ENCODE data around the gene CTSE. TPM values are rescaled to one million over a fixed set of nuclear protein-coding genes. Genes with fewer than 3 reads are reported as not detected.
A peak's percentile ranks its signal among the peaks of the same experiment; 100 is the strongest.
"Not testable (repeated sequence)": the region's sequence is repeated elsewhere in the genome, so short reads cannot be mapped to it uniquely, and the experiment has no call there.

CTSE gene
- not detected in 2 replicates for total RNA-seq (2014; rRNA removed; shearing (Covaris generic))

GRCh38 chr1:206023695-206024094 lies at the start of gene CTSE:
Gene CTSE (minus strand): TSS chr1:206023895. CDS start chr1:206023791, 104 bp downstream.
- DNase-seq (ENCODE audit: low read depth) = no peak

- no peak for DNase-seq (ENCODE audit: low read depth)
Measured at GRCh38 chr1:206070627-206071304, 47.1 kb upstream of the CTSE start.

- no peak for DNase-seq (ENCODE audit: low read depth)
Measured at GRCh38 chr1:206068314-206068713, 44.6 kb upstream of the CTSE start.

GRCh38 chr1:206067486-206068227 lies 44.0 kb upstream of the CTSE start:
- no peak for DNase-seq (ENCODE audit: low read depth)

DNA sequence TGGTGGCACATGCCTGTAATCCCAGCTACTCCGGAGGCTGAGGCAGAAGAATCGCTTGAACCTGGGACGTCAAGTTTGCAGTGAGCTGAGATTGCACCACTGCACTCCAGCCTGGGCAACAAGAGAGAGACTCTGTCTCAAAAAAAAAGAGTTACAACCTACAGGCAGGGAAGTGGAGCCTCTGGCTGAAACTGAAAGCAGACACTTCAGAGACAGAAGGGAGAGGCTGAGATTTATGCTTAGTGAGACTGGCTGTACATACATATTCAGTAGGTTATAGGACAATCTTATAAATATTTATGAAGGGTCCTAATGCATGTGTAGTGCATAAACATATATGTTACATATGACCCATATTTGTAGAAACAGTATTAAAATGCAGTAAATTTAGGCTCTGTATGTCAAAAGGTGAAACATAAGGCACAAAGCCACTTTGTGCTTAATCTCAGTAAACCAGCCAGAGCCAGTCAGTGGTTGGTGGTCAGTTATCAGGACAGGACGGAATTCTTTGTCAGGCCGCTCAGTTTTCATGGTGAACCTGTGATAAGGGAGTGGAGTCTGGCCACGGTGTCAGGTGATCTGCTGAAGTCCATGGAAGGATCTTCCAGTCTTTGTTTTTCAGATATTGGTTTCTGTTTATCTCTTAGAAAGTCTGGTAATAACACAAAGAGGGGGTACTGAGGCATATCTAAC lies 42.9 kb upstream of the CTSE start:
- peak; percentile 11 for DNase-seq (ENCODE audit: low read depth)

- DNase-seq (ENCODE audit: low read depth) = no peak
Measured at GRCh38 chr1:206065547-206066145, 42.0 kb upstream of the CTSE start.

GRCh38 chr1:206064501-206064900 lies 40.8 kb upstream of the CTSE start:
- not testable (repeated sequence) for DNase-seq (ENCODE audit: low read depth)

DNA sequence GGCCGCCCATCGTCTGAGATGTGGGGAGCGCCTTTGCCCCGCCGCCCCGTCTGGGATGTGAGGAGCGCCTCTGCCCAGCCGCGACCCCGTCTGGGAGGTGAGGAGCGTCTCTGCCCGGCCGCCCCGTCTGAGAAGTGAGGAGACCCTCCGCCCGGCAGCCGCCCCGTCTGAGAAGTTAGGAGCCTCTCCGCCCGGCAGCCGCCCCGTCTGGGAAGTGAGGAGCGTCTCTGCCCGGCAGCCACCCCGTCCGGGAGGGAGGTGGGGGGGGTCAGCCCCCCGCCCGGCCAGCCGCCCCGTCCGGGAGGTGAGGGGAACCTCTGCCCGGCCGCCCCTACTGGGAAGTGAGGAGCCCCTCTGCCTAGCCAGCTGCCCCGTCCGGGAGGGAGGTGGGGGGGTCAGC lies 40.3 kb upstream of the CTSE start:
- DNase-seq (ENCODE audit: low read depth) = not testable (repeated sequence)

GRCh38 chr1:206062464-206062863 lies 38.8 kb upstream of the CTSE start:
- DNase-seq (ENCODE audit: low read depth) = peak; percentile 65

DNA sequence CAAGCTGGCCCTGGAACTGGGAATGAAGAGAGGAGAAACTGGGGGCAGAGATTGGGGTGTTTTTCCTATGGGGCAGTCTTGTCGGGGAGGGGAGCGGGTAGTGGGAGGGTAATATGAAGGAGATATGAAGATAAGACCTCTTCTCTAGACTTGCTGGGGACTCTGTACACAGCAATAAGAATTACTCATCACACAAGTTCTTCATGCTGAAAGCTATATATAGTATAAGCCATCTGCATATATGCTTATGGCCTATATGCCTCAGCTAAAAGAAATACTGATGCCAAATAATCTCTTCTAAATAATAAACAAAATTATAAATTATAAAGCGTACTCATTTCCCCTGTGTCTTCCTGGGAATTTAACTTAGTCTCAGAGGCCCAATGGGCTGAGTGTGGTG lies 37.1 kb upstream of the CTSE start:
- no peak for DNase-seq (ENCODE audit: low read depth)

GRCh38 chr1:206059355-206059915 lies 35.7 kb upstream of the CTSE start:
- no peak for DNase-seq (ENCODE audit: low read depth)

DNA sequence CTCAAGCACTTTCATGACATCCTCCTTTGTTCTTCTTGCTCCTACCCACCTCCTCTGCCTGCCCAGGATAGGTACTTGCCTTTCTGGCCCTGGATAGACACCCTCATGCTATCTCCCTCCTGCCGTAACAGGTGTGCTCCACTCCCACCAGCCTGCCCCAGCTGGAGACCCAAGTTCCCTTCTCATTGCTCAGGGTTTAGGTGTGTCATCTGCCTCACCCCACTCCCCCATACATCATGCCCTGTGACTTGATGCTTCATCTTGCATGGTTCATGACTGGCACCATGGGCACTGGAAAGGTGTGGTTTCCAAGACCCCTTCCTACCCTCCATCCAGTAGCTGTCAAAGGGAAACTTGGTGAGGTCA lies 35.2 kb upstream of the CTSE start:
- DNase-seq (ENCODE audit: low read depth) = no peak

DNA sequence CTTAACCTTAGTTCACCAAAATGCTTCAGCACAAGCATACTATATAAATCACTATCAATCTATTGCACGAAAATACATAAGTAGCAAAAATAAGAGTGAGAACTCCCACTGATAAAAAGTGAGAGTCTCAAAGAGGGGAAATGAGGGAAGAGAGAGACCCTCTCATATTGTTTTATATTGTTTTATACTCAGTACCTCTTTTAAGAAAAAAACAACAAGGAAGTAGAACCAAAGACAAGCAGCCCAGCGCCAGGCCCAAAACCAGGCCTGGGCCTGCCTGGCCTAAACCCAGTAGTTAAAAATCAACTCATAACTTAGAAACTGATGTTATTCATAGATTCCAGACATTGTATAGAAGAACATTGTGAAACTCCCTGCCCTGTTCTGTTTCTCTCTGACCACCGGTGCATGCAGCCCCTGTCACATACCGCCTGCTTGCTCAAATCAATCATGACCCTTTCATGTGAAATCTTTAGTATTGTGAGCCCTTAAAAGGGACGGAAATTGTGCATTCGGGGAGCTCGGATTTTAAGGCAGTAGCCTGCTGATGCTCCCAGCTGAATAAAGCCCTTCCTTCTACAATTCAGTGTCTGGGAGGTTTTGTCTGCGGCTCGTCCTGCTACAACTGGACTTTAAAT lies 34.7 kb upstream of the CTSE start:
- not testable (repeated sequence) for DNase-seq (ENCODE audit: low read depth)

DNA sequence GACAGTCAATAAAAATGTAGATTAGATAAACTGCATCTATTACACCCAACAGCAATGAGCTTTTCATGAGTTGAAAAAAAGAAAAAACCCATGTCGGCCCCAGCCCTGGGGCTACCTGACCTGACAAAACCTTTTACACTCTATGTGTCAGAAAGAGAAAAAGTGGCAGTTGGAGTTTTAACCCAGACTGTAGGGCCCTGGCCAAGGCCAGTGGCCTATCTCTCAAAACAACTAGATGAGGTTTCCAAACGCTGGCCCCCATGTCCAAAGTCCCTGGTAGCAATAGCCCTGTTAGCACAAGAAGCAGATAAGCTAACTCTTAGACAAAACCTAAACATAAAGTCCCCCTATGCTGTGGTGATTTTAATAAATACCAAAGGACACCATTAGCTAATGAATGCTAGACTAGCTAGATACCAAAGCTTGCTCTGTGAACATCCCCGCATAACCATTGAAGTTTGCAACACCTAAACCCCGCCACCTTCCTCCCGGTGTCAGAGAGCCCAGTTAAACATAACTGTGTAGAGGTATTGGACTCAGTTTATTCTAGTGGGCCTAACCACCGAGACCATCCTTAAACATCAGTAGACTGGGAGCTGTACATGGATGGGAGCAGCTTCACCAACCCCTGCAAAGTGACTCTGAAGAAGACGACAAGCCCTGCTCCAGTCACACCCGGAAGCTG lies 32.1 kb upstream of the CTSE start:
- not testable (repeated sequence) for DNase-seq (ENCODE audit: low read depth)

GRCh38 chr1:206055069-206055625 lies 31.5 kb upstream of the CTSE start:
- not testable (repeated sequence) for DNase-seq (ENCODE audit: low read depth)

DNA sequence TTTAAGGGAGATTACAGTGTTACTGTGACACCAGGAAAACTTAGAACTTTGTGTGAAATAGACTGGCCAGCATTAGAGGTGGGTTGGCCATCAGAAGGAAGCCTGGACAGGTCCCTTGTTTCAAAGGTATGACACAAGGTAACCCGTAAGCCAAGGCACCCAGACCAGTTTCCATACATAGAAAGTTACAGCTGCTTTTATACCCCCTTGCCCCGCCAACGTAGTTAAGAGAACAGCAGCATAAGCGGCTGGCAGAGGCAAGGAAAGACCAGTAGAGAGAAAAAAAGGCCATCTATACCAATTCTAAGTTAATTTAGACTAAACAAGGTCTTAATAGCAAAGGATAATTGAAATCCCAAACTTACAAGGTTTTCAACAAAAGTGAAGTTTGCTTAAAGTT lies 29.9 kb upstream of the CTSE start:
- not testable (repeated sequence) for DNase-seq (ENCODE audit: low read depth)

DNA sequence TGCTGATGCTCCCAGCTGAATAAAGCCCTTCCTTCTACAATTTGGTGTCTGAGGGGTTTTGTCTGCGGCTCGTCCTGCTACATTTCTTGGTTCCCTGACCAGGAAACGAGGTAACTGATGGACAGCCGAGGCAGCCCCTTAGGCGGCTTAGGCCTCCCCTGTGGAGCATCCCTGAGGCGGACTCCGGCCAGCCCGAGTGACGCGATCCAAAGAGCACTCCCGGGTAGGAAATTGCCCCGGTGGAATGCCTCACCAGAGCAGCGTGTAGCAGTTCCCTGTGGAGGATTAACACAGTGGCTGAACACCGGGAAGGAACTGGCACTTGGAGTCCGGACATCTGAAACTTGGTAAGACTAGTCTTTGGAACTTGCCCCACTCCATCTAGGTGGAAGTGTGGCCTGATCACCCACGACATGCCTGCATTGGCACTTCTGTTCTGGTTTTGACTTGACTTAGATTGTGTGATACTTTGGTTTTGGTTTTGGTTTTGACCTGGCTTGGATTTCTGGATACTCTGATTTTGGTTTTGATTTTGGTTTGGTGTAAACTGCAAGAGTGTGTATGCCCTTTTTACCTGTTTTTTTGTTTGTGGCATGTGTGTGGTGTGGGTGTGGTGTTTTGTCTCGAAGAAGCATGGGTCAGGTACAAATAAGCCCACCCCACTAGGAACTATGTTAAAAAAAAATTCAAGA lies 29.4 kb upstream of the CTSE start, which contains the start of gene RHEX:
TSS of gene RHEX (plus strand) at position 255 of the 692 bp plus-strand sequence. CDS start 44,656 bp downstream, outside the sequence.
- peak; percentile 19 for DNase-seq (ENCODE audit: low read depth)

GRCh38 chr1:206052231-206052865 lies 28.7 kb upstream of the CTSE start:
- not testable (repeated sequence) for DNase-seq (ENCODE audit: low read depth)

GRCh38 chr1:206050655-206051235 lies 27.1 kb upstream of the CTSE start:
- peak; percentile 17 for DNase-seq (ENCODE audit: low read depth)
